Measurements from ENCODE around the gene DLG2.

The DLG2 gene

DNA sequence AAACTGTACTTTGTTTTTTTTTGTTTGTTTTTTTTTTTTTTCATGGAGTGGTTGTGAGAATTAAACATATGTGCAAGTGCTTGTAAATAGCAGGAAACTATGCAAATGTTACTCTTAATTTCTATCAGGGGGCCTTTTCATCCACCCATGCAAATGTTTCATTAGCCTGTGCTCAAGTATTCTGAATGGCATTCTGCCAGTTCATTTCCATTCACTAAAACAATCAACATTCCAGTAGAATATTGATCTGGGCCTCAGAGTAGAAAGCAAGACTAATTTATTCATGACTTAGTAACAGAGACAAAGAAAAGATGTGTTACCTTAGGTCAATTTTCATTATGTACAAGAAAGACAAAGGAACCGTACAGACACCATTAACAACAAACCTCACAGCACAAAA lies 971.4 kb downstream of the DLG2 start:
- Mint-ChIP-seq H3K4me1 (no peaks in the 10 kb centered on the region), H3K36me3 (ENCODE audit: low read depth) (no peaks in the 10 kb centered on the region), H3K9me3 (no peaks in the 10 kb centered on the region), H3K27ac (no peak overlapping the region), H3K4me3 (no peak overlapping the region), H3K27me3 (ENCODE audit: low read depth, poor library complexity) (peaks cover 4% of the 10 kb centered on the region)
- TF ChIP-seq, protein P1, sequence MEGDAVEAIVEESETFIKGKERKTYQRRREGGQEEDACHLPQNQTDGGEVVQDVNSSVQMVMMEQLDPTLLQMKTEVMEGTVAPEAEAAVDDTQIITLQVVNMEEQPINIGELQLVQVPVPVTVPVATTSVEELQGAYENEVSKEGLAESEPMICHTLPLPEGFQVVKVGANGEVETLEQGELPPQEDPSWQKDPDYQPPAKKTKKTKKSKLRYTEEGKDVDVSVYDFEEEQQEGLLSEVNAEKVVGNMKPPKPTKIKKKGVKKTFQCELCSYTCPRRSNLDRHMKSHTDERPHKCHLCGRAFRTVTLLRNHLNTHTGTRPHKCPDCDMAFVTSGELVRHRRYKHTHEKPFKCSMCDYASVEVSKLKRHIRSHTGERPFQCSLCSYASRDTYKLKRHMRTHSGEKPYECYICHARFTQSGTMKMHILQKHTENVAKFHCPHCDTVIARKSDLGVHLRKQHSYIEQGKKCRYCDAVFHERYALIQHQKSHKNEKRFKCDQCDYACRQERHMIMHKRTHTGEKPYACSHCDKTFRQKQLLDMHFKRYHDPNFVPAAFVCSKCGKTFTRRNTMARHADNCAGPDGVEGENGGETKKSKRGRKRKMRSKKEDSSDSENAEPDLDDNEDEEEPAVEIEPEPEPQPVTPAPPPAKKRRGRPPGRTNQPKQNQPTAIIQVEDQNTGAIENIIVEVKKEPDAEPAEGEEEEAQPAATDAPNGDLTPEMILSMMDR (IDR thresholded peaks at IDR 0.05) = no peak
- DNase-seq = no peak

DNA sequence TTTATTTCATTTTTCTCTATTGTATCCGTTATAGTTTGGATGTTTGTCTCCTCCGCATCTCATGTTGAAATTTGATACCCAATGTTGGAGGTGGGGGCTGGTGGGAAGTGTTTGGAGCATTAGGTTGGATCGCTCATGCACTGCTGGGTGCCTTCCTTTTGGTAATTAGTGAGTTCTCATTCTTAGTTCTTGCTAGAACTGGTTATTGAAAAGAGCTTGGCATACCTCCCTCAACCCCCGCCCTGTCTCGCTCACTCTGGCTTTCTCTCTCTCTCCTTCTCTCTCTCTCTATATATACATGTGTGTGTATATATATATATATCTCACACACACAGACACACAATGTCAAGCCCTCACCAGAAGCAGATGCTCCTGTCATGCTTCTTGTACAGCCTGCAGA lies 978.7 kb downstream of the DLG2 start:
- TF ChIP-seq, protein P1 (IDR thresholded peaks at IDR 0.05) = no peak
- Mint-ChIP-seq H3K27me3 (ENCODE audit: low read depth, poor library complexity) (peaks cover 4% of the 10 kb centered on the region), H3K4me1 (peaks cover 4% of the 10 kb centered on the region), H3K9me3 (no peaks in the 10 kb centered on the region), H3K4me3 (no peak overlapping the region), H3K27ac (no peak overlapping the region), H3K36me3 (ENCODE audit: low read depth) (no peaks in the 10 kb centered on the region)
- no peak for DNase-seq

DNA sequence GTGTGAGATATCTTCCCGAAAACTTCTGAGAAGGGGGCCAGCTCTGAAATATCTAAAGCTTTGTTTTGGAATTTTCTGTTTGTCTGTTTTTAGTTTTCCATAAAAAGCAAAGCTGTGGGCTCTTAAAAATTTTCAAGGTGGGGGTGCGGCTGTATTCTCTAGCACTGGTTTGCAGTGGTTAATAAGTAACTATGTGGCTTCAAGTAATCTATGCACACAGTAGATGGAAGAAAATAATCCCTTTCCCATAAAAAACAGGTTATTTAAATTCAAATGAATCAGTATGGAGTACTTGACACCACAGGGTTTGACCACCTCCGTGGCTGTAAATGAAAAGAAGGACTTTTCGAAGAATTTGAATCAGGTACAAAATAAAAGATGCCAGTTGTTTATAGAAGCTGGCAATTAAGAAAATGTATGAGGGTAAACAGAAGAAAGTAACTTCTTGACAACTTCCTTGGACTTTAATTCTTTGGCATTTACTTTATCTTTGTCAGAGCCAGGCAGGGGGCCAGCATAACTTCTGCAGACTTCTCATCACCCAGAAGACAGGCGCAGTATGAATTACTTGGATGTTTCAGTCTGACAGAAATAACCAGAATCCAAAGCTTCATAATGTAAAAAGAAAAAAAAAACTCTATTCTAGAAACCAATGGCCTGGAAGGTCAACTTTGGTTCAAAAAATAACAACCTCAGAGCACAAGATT lies 981.0 kb downstream of the DLG2 start:
- no peak overlapping the region for H3K27ac Mint-ChIP-seq
- H3K4me3 Mint-ChIP-seq = no peak overlapping the region
- H3K9me3 Mint-ChIP-seq = no peaks in the 10 kb centered on the region
- no peaks in the 10 kb centered on the region for H3K27me3 Mint-ChIP-seq (ENCODE audit: low read depth, poor library complexity)
- no peak for DNase-seq
- TF ChIP-seq, protein P1 (IDR thresholded peaks at IDR 0.05) = no peak
- no peaks in the 10 kb centered on the region for H3K36me3 Mint-ChIP-seq (ENCODE audit: low read depth)
- peaks cover 4% of the 10 kb centered on the region for H3K4me1 Mint-ChIP-seq

DNA sequence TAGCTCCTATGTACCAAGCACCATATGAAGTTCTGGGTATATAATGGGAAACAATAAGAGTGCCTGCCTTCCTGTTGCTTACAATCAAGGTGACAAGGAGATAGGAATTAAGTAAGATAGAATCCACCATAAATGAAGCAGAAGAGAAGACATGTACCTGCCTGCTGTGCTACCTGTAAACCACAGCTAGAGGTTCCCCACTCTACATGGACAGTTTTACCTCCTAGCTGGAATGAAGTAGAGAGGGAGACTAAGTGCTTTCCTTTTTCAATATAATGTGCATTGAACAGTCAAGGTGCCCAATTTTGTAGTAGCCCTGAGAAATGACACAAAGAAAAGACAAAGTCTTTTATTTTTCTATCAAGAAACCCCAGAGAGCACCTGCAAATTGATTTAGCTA lies 984.6 kb downstream of the DLG2 start:
- Mint-ChIP-seq H3K4me1 (peaks cover 4% of the 10 kb centered on the region), H3K36me3 (ENCODE audit: low read depth) (no peaks in the 10 kb centered on the region), H3K9me3 (no peaks in the 10 kb centered on the region), H3K27ac (no peak overlapping the region), H3K27me3 (ENCODE audit: low read depth, poor library complexity) (no peaks in the 10 kb centered on the region), H3K4me3 (no peak overlapping the region)
- DNase-seq = no peak
- TF ChIP-seq, protein P1 (IDR thresholded peaks at IDR 0.05) = no peak

DNA sequence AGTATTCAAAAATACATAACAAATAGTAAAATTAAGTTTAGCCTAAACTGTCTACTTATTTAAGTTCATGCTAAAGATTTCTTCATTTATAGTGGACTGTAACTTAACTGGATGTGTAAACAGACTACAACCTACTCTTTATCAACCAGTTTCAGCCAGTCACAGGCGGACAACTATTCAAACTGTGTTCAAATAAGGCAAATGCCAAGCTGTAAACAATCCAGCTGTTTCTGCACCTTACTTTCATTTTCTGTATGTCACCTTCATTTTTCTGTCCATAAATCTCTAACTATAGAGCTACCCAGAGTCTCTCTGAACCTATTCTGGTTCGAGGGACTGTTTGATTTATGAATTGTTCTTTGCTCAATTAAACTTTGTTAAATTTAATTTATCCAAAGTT lies 992.8 kb downstream of the DLG2 start:
- TF ChIP-seq, protein P1 (IDR thresholded peaks at IDR 0.05) = no peak
- Mint-ChIP-seq H3K27me3 (ENCODE audit: low read depth, poor library complexity) (no peaks in the 10 kb centered on the region), H3K4me3 (no peak overlapping the region), H3K9me3 (no peaks in the 10 kb centered on the region), H3K27ac (no peak overlapping the region), H3K4me1 (peaks cover 7% of the 10 kb centered on the region), H3K36me3 (ENCODE audit: low read depth) (no peaks in the 10 kb centered on the region)
- DNase-seq = no peak

All from nephron progenitor cell (in vitro differentiated cells).